Kidney epithelial cell (primary cell): Measurements from ENCODE around the gene BNC2. TPM values are rescaled to one million over a fixed set of nuclear protein-coding genes. Genes with fewer than 3 reads are reported as not detected.

Source experiments
- DNase-seq: peaks from one replicate; pipeline ENCODE4 v3.0.0-alpha.2; 2010; ENCODE audit warnings: low read depth
- H3K27me3 ChIP-seq: 2 replicates; pipeline ENCODE4 v1.6.0; 2011; ENCODE audit warnings: low read length; ENCODE audit not compliant: control insufficient read depth, insufficient read depth
- H3K36me3 ChIP-seq: 2 replicates; pipeline ENCODE4 v1.5.1; 2011; ENCODE audit warnings: low read length; ENCODE audit not compliant: control insufficient read depth, insufficient read depth
- H3K4me3 ChIP-seq: 2 replicates; pipeline ENCODE4 v1.5.1; 2011; ENCODE audit warnings: low read depth, mild to moderate bottlenecking, control low read depth, low read length
- CTCF ChIP-seq: IDR thresholded peaks from 2 replicates; pipeline ENCODE4 v1.5.1; 2011; ENCODE audit warnings: mild to moderate bottlenecking, moderate library complexity, low read length, control low read depth, inconsistent platforms; ENCODE audit not compliant: insufficient read depth, poor library complexity, severe bottlenecking
- total RNA-seq: library from RNA; depleted of rRNA; stranded (reverse); fragments of >200 nt; gene quantifications from 2 replicates; pipeline ENCODE4 v1.2.3, GENCODE V29; 2015

BNC2 gene
- total RNA-seq, 1 donor from 2014 or later = 1.5 TPM

DNA sequence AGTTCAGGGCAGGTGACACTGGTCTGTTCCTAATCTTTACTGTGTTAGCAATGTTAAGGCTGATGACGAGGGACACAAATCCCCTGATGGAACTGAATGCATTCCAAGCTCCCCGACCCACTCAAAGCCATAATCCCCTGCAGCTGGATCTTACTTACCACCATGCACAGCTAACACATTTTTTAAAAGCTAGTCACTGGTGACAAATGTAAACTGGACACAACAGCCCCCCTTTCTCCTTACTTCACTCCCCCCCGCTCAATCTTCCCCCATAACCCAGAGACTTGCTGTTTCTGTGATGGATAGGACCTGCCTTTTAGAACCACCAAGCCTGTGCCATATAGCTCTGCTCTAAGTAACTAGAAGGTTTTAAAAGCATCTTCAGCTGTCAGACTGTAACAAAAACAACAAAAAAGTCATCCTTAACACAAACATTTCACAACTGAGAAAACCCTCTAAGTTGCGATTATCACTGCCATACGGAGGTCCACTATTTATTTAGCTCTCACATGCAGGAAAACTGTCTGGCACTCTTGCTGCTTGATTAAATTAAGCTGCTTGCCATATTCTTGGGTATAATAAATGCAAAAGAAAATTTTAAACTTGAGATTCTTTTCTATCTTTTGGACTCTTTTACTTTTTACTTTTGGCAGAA is 44.4 kb downstream of the BNC2 start:
- DNase-seq = no peak
- Histone ChIP-seq H3K36me3 (no peaks in the 10 kb centered on the region), H3K27me3 (no peaks in the 10 kb centered on the region), H3K4me3 (no peak overlapping the region)
- TF ChIP-seq CTCF = no peak

DNA sequence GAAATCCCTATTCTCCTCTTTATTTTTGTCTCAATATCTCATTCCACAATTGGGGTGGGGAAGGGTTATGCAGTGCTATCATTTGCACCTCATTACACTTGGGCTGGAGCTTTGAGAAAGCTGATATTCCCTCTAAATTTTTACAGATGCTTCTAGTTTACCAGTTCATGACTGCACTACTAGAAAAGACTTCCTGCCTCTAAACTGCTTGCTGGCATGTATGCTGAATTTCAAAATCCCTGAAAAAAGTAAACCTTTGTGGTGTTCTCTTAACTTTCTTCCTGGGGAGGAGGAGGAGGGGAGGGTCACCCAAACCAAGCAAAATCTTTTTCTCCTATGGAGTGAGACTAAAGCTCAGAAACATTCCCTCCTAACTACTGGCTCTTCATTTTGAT is 45.1 kb downstream of the BNC2 start:
- no peak overlapping the region for H3K4me3 ChIP-seq
- H3K36me3 ChIP-seq = no peaks in the 10 kb centered on the region
- no peak for DNase-seq
- H3K27me3 ChIP-seq = no peaks in the 10 kb centered on the region
- no peak for TF ChIP-seq CTCF

DNA sequence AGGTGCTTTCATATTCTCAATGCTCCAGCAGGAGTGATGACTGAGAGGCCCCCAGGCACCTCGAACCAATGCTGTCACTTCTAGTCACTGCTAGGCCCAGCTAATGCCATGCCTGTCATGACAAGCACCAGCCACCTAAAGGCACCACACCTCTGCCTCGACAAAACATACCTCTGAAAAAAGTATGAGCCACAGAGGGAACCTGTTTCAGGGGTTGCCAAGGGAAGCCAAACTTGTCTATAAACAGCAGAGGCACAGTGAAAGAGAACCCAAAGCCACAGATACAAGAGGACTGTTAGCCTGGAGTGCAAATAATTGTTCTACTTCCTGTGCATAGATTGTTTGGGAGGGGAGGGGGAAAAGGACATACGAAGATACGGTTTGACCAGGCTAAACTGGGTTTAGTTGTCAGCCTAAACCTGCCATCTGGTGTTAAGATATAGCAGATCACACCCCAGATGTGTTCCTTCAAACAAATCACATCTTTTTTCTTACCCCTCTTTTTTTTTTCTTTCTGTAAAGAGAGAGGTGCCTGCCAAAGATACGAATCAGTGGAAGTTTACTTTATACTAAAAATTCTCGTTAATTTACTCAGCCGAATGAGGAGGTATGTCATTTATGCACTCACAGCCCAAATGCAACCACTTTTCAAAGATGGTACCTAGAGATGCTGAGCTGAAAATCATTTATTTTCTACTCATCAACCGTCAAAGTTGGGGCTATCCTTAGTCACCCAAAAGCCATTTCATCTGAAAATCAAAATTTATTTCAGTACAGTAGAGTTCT is 45.7 kb downstream of the BNC2 start:
- H3K36me3 ChIP-seq = no peaks in the 10 kb centered on the region
- H3K27me3 ChIP-seq = no peaks in the 10 kb centered on the region
- no peak for DNase-seq
- no peak overlapping the region for H3K4me3 ChIP-seq
- no peak for TF ChIP-seq CTCF

GRCh38 chr9:16823906-16824305 is 46.6 kb downstream of the BNC2 start:
- H3K27me3 ChIP-seq = no peaks in the 10 kb centered on the region
- DNase-seq = no peak

GRCh38 chr9:16821344-16821743 is 49.1 kb downstream of the BNC2 start:
- DNase-seq = no peak
- no peak for TF ChIP-seq CTCF
- H3K36me3 ChIP-seq = no peaks in the 10 kb centered on the region
- no peak overlapping the region for H3K4me3 ChIP-seq
- H3K27me3 ChIP-seq = no peaks in the 10 kb centered on the region

More at GRCh38 chr9:16823906-16824305, 46.6 kb downstream of the BNC2 start:
- no peaks in the 10 kb centered on the region for H3K36me3 ChIP-seq
- H3K4me3 ChIP-seq = no peak overlapping the region
- TF ChIP-seq CTCF = no peak

GRCh38 chr9:16817514-16817913 is 53.0 kb downstream of the BNC2 start:
- DNase-seq = no peak
- no peaks in the 10 kb centered on the region for H3K27me3 ChIP-seq
- H3K4me3 ChIP-seq = no peak overlapping the region

More at GRCh38 chr9:16817514-16817913, 53.0 kb downstream of the BNC2 start:
- no peak for TF ChIP-seq CTCF
- no peaks in the 10 kb centered on the region for H3K36me3 ChIP-seq
